Choroid plexus epithelial cell (primary cell): ENCODE measurements around the gene IL26.

Source experiments
- DNase-seq: peaks from one replicate; pipeline ENCODE4 v3.0.0-alpha.2; 2010; ENCODE audit warnings: low read depth
- H3K4me3 ChIP-seq: 2 replicates; pipeline ENCODE4 v1.5.1; 2011; ENCODE audit warnings: low read depth, mild to moderate bottlenecking, control low read depth, low read length, moderate library complexity
- CTCF ChIP-seq: conservative IDR thresholded peaks from 2 replicates; pipeline ENCODE4 v1.5.1; 2011; ENCODE audit warnings: low read depth, mild to moderate bottlenecking, control low read depth, inconsistent platforms, low read length, moderate library complexity

IL26 gene

DNA sequence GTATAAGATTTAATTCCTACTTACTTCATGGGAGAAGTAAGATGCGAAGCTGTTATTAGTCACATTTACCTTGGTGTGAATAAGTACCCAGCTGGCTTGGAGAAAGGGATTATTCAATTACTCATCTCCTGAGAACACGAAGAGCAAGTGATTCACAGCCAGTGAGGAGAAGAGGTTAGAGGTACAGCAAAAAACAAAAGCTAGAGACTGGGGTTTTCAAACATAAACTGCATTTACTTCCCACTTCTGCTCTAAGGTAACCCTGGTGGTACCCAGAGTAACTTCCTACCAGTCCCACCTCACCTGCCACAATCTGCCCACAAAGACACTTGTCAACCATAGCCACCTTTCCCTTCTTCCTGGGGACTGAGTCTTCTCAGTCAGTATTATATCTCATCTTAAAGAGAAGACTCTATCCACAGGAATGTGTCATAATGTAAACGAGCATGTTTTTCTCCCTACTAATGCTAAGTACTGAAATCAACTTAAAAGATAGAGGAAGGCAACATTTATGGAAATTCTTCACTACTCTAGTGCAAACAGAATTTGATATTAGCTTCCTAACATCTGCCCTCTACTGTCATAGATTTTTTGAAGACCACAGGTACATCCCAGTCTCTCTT is 33.8 kb upstream of the IL26 start:
- no peak for TF ChIP-seq CTCF
- DNase-seq, result peak; percentile 97
- no peak overlapping the region for H3K4me3 ChIP-seq

DNA sequence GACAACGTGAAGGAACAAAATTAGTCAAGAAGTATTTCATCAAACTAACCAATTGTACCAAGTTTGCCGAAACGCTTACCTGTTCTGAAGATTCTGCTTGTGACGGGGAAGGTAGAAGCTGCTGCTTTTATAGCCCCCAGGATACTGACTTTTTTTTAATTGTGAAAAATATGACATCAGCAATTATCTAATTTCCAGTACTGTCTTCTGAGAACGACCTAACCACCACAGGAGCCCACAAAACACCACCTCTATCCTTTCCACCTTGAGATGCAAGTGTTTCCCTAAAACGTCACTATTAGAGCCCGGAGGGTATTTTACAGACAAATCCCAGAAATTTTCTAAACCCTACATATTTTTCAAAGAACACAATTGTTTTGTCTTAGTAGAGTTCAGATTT is 27.9 kb upstream of the IL26 start, which contains the start of gene IL22:
Gene IL22 (minus strand): TSS at position 101 of the 400 bp plus-strand sequence. CDS start 156 bp downstream, outside the sequence.
- no peak for TF ChIP-seq CTCF
- DNase-seq, result no peak

DNA sequence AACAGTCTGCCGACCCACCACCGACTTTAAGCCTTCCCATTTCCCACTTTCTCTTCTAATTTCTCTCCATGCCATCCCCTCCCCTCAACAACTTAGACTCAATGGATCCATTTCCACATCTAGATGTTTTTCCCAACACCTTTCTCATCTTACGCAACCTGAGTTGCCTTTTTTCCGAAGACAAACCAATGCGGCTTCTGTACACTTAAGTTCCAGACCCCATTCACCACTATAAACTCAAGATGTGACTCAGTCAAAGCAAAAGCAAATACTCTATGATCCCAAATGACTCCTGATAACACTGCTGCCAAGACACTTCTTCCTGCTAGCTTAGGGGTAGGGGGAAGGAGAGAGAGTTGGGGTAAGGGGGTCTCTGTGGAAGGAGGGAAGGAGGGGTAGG is 26.5 kb upstream of the IL26 start:
- DNase-seq, result no peak

More for the DNA sequence above, 27.9 kb upstream of the IL26 start, which contains the start of gene IL22:
- H3K4me3 ChIP-seq, result no peak within 1 kb of the TSS

DNA sequence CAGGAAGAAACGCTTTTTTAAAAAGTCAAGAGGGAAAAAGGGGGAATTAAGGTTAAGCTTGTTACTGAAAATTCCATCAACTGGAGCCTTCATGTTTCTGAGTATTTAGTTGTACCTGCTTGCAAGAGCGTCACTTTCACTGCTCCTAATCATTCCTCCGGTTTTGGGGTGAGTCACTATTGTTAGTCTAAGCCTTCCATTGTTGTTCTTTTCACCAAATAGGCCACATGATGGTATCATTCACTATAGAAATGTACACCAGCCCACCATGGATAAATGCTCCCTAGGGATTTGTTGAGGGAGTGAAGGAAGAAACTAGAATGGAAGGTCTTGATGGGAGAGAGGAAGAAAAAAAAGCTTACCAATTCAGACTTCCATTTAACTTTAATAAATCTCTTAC is 24.8 kb upstream of the IL26 start:
- no peak overlapping the region for H3K4me3 ChIP-seq
- no peak for TF ChIP-seq CTCF
- DNase-seq, result no peak

More for the DNA sequence above, 26.5 kb upstream of the IL26 start:
- TF ChIP-seq CTCF, result no peak
- no peak overlapping the region for H3K4me3 ChIP-seq

- TF ChIP-seq CTCF, result no peak
- DNase-seq, result no peak
- no peak overlapping the region for H3K4me3 ChIP-seq
These were observed 22.2 kb upstream of the IL26 start for GRCh38 chr12:68247785-68248184.

DNA sequence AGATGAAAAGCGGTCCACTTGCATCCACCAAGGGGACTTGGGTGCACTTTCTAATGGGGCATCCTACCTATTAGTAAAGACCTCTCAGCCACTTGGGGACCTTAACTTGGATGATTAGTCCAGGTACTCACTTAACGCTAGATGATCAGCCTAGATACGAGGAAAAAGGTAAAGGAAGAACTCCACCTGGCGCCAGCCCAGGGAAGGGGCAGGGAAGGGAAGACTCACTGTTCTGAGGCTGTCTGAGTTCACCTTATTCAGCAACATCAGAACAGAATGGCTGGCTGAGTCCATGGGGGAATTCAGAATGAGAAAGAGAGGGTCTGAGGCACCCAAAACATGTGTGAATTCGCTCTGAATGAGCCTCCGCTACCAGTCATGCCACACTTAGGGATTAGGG is 20.7 kb upstream of the IL26 start:
- DNase-seq, result no peak
- no peak for TF ChIP-seq CTCF
- no peak overlapping the region for H3K4me3 ChIP-seq
